Measurements from ENCODE around the gene RNF32. TPM values are rescaled to one million over a fixed set of nuclear protein-coding genes. Genes with fewer than 3 reads are reported as not detected.

RNF32 gene
- total RNA-seq, 1 donor, result under 0.01 TPM

DNA sequence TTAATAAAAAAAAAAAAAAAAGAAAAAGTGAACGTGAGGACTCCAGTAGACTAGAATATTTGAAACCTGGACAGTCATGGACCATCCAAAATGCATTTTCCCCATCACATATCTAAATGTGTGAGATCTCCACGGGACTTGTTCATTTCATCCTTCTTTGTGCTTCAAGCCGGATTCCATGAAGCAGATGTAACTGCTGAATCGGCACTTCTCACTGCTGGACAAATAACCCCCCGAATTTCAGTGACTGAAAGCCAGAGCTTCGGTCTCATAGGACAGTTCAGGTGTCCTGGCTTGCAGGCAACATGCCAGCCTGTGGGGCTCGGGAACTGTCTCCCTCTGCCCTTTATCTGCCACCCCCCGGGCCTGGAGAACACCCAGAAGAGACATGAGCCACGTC, 33.3 kb downstream of the RNF32 start:
- H3K27me3 ChIP-seq (ENCODE audit: insufficient read depth, low read length), result no peaks in the 10 kb centered on the region
- DNase-seq (ENCODE audit: insufficient read length, low spot score, missing footprints), result no peak
- H3K36me3 ChIP-seq (ENCODE audit: insufficient read depth, low read length), result peaks cover 3% of the 10 kb centered on the region
- no peaks in the 10 kb centered on the region for H4K20me1 ChIP-seq (ENCODE audit: insufficient read depth, low read length)
- H3K4me2 ChIP-seq (ENCODE audit: insufficient read depth, low read length), result no peak overlapping the region
- H2AFZ ChIP-seq (ENCODE audit: low read length), result no peak overlapping the region
- no peaks in the 10 kb centered on the region for H3K4me1 ChIP-seq (ENCODE audit: insufficient read depth, low read length)
- no peaks in the 10 kb centered on the region for H3K79me2 ChIP-seq (ENCODE audit: insufficient read depth, low read length)
- no peak overlapping the region for H3K4me3 ChIP-seq (ENCODE audit: insufficient read depth, low read length)
- no peaks in the 10 kb centered on the region for H3K9me3 ChIP-seq (ENCODE audit: low read depth, low read length)
- TF ChIP-seq, protein P1, sequence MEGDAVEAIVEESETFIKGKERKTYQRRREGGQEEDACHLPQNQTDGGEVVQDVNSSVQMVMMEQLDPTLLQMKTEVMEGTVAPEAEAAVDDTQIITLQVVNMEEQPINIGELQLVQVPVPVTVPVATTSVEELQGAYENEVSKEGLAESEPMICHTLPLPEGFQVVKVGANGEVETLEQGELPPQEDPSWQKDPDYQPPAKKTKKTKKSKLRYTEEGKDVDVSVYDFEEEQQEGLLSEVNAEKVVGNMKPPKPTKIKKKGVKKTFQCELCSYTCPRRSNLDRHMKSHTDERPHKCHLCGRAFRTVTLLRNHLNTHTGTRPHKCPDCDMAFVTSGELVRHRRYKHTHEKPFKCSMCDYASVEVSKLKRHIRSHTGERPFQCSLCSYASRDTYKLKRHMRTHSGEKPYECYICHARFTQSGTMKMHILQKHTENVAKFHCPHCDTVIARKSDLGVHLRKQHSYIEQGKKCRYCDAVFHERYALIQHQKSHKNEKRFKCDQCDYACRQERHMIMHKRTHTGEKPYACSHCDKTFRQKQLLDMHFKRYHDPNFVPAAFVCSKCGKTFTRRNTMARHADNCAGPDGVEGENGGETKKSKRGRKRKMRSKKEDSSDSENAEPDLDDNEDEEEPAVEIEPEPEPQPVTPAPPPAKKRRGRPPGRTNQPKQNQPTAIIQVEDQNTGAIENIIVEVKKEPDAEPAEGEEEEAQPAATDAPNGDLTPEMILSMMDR (IDR thresholded peaks at IDR 0.05; ENCODE audit: extremely low read depth, low read depth, low read length), result no peak
- H3K27ac ChIP-seq (ENCODE audit: low read depth, low read length), result no peak overlapping the region

DNA sequence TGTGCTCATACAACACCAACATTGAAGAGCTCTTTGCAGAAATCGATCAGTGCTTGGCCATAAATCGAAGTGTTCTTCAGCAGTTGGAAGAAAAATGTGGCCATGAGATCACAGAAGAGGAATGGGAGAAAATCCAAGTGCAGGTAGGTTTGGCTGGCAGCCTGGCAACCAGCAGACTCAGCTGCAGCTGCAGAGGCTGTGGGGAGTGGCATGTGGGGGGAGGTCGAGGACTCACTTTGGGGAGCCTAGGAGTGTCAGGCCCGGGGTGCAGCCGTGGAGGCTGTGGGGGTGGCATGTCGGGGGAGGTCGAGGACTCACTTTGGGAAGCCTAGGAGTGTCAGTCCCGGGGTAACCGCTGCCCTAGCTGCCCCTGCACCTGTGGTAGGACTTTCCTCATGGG, 35.1 kb downstream of the RNF32 start:
- Histone ChIP-seq H3K9me3 (ENCODE audit: low read depth, low read length) (no peaks in the 10 kb centered on the region), H3K4me1 (ENCODE audit: insufficient read depth, low read length) (no peaks in the 10 kb centered on the region), H3K27ac (ENCODE audit: low read depth, low read length) (no peak overlapping the region), H3K4me3 (ENCODE audit: insufficient read depth, low read length) (no peak overlapping the region), H3K4me2 (ENCODE audit: insufficient read depth, low read length) (no peak overlapping the region), H4K20me1 (ENCODE audit: insufficient read depth, low read length) (no peaks in the 10 kb centered on the region), H3K27me3 (ENCODE audit: insufficient read depth, low read length) (no peaks in the 10 kb centered on the region), H3K36me3 (ENCODE audit: insufficient read depth, low read length) (peaks cover 5% of the 10 kb centered on the region), H3K79me2 (ENCODE audit: insufficient read depth, low read length) (no peaks in the 10 kb centered on the region), H2AFZ (ENCODE audit: low read length) (no peak overlapping the region)
- no peak for DNase-seq (ENCODE audit: insufficient read length, low spot score, missing footprints)
- TF ChIP-seq, protein P1 (IDR thresholded peaks at IDR 0.05; ENCODE audit: extremely low read depth, low read depth, low read length), result no peak

DNA sequence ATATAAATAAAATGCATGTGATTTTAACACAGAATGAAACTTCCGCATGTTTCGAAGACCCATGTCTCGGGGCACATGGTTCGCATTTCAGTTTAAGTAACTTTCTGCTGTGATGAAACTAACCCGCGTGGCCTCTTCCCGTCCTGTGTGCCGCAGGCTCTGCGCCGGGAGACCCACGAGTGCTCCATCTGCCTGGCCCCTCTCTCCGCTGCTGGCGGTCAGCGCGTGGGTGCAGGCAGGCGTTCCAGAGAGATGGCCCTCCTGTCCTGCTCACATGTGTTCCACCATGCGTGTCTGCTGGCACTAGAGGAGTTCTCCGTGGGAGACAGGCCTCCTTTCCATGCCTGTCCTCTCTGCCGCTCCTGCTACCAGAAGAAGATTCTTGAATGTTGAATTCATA, 35.7 kb downstream of the RNF32 start:
- Histone ChIP-seq H3K4me3 (ENCODE audit: insufficient read depth, low read length) (no peak overlapping the region), H3K9me3 (ENCODE audit: low read depth, low read length) (no peaks in the 10 kb centered on the region), H3K4me2 (ENCODE audit: insufficient read depth, low read length) (no peak overlapping the region), H3K27ac (ENCODE audit: low read depth, low read length) (no peak overlapping the region), H3K79me2 (ENCODE audit: insufficient read depth, low read length) (no peaks in the 10 kb centered on the region), H3K4me1 (ENCODE audit: insufficient read depth, low read length) (no peaks in the 10 kb centered on the region), H3K36me3 (ENCODE audit: insufficient read depth, low read length) (peaks cover 5% of the 10 kb centered on the region), H4K20me1 (ENCODE audit: insufficient read depth, low read length) (no peaks in the 10 kb centered on the region), H3K27me3 (ENCODE audit: insufficient read depth, low read length) (no peaks in the 10 kb centered on the region), H2AFZ (ENCODE audit: low read length) (no peak overlapping the region)
- DNase-seq (ENCODE audit: insufficient read length, low spot score, missing footprints), result no peak
- TF ChIP-seq, protein P1 (IDR thresholded peaks at IDR 0.05; ENCODE audit: extremely low read depth, low read depth, low read length), result no peak

DNA sequence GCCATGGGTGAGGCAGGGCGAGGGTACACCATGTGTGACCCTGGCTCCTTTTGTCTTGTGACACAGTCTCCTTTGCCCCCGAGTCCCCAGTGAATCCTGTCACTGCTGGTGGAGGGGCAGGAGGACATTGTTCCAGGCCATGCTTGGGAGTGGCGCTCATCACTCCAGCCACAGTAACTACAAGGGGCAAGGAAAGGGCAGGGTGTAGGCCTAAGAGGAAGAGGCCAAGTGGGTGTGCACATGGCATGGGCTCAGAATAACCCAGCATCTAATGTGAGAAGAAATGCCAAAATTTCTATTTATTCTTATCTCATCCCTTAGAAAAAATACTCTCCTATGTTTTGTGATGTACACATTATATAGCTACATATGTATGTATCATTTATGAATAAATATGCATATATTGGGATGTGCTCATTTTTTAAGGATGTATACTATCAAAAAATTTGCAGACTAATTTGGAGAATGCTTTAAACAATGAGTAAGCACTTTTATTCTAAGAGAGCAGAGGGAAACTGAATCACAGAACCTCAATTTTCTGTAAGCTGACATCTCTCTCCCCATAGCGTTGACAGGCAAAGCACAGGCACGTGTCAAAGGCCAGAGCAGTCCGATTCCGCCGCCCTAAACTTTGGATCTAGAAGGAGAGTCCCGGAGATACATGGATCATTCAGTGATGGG, 36.9 kb downstream of the RNF32 start:
- H3K4me3 ChIP-seq (ENCODE audit: insufficient read depth, low read length), result no peak overlapping the region
- no peaks in the 10 kb centered on the region for H3K4me1 ChIP-seq (ENCODE audit: insufficient read depth, low read length)
- H3K27ac ChIP-seq (ENCODE audit: low read depth, low read length), result no peak overlapping the region
- H4K20me1 ChIP-seq (ENCODE audit: insufficient read depth, low read length), result no peaks in the 10 kb centered on the region
- peaks cover 5% of the 10 kb centered on the region for H3K36me3 ChIP-seq (ENCODE audit: insufficient read depth, low read length)
- no peaks in the 10 kb centered on the region for H3K9me3 ChIP-seq (ENCODE audit: low read depth, low read length)
- DNase-seq (ENCODE audit: insufficient read length, low spot score, missing footprints), result no peak
- no peaks in the 10 kb centered on the region for H3K79me2 ChIP-seq (ENCODE audit: insufficient read depth, low read length)
- H2AFZ ChIP-seq (ENCODE audit: low read length), result no peak overlapping the region
- no peak overlapping the region for H3K4me2 ChIP-seq (ENCODE audit: insufficient read depth, low read length)
- TF ChIP-seq, protein P1 (IDR thresholded peaks at IDR 0.05; ENCODE audit: extremely low read depth, low read depth, low read length), result no peak
- H3K27me3 ChIP-seq (ENCODE audit: insufficient read depth, low read length), result no peaks in the 10 kb centered on the region
